Keratinocyte (primary cell): ENCODE results near the gene CCL2.

Experiments used
- EZH2 ChIP-seq: IDR thresholded peaks from one replicate; pipeline ENCODE4 v1.6.1; 2012; ENCODE audit warnings: inconsistent platforms, mild to moderate bottlenecking, low read length, moderate library complexity
- TF ChIP-seq, protein P1 (sequence below), 3 experiments: IDR thresholded peaks in 1 of 3; conservative IDR thresholded peaks in 1 of 3; optimal IDR thresholded peaks in 1 of 3; 2 replicates in 2 of 3; 3 replicates in 1 of 3; pipeline versions ENCODE3 to v1.5.1; 2011; ENCODE audit warnings: low read length in 3 of 3, mild to moderate bottlenecking in 3 of 3, moderate library complexity in 2 of 3, control low read depth in 1 of 3, inconsistent platforms in 1 of 3; ENCODE audit not compliant: insufficient read depth in 2 of 3; ENCODE audit errors: extremely low read depth in 1 of 3

DNA sequence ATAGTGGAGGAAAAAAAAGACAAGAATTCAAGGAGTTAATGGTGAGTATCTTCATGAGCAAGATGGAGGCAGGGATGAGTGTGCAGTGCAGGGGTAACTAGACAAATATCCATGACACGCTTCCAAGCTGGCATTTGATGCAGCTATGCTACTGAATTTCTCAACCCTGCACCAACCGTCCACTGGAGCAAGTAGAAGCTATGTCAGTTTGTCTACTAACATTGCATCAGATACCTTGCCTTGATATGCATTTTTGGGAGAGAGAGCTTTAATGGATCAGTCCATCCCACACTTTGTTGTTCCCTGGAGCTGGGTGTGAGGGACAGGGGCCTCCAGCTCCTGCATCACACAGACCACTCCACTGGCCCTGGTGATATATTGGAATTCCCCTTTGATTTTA, 46.9 kb downstream of the CCL2 start:
- TF ChIP-seq, protein P1, sequence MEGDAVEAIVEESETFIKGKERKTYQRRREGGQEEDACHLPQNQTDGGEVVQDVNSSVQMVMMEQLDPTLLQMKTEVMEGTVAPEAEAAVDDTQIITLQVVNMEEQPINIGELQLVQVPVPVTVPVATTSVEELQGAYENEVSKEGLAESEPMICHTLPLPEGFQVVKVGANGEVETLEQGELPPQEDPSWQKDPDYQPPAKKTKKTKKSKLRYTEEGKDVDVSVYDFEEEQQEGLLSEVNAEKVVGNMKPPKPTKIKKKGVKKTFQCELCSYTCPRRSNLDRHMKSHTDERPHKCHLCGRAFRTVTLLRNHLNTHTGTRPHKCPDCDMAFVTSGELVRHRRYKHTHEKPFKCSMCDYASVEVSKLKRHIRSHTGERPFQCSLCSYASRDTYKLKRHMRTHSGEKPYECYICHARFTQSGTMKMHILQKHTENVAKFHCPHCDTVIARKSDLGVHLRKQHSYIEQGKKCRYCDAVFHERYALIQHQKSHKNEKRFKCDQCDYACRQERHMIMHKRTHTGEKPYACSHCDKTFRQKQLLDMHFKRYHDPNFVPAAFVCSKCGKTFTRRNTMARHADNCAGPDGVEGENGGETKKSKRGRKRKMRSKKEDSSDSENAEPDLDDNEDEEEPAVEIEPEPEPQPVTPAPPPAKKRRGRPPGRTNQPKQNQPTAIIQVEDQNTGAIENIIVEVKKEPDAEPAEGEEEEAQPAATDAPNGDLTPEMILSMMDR (optimal IDR thresholded peaks at IDR 0.05 in 1 of 3, IDR thresholded peaks at IDR 0.05 in 1 of 3, conservative IDR thresholded peaks at IDR 0.05 in 1 of 3; ENCODE audit: extremely low read depth in 1 of 3, insufficient read depth in 2 of 3, low read length in 3 of 3) = no peak
- TF ChIP-seq EZH2 = no peak
